ENCODE measurements around the gene FOXK1. TPM values are rescaled to one million over a fixed set of nuclear protein-coding genes. Genes with fewer than 3 reads are reported as not detected.

Gene FOXK1
- total and polyA plus RNA-seq, 2 of the 13 experiments (the other 11 are each of a cell fraction or from before 2014, with no cell fraction given): 4.6 to 8.8 TPM

- TF ChIP-seq AKAP8 (CRISPR knock-in tag; IDR thresholded peaks at IDR 0.05) (peak; percentile 77; the same call in 1 of the 2 replicates), ZNF703 (CRISPR knock-in tag; IDR thresholded peaks at IDR 0.05; ENCODE audit: borderline replicate concordance) (no peak), ZNF362 (CRISPR knock-in tag; IDR thresholded peaks at IDR 0.05; ENCODE audit: borderline replicate concordance) (no peak), ZNF414 (CRISPR knock-in tag; IDR thresholded peaks at IDR 0.05) (no peak), GATAD2A (CRISPR knock-in tag; IDR thresholded peaks at IDR 0.05) (peak; percentile 75), LCORL (IDR thresholded peaks at IDR 0.05) (no peak), LCORL (CRISPR knock-in tag; IDR thresholded peaks at IDR 0.05) (0 out of 2 replicates have a peak, but pooled peaks have one; percentile 25), ZMYM3 (CRISPR knock-in tag; IDR thresholded peaks at IDR 0.05) (no peak), ZNF337 (CRISPR knock-in tag; IDR thresholded peaks at IDR 0.05; ENCODE audit: borderline replicate concordance, low read depth) (no peak), AHDC1 (CRISPR knock-in tag; IDR thresholded peaks at IDR 0.05; ENCODE audit: borderline replicate concordance) (peak; percentile 58; the same call in 1 of the 2 replicates), HNRNPK (IDR thresholded peaks at IDR 0.05; ENCODE audit: low read depth, low read length, poor library complexity, severe bottlenecking) (no peak), ZNF558 (CRISPR knock-in tag; IDR thresholded peaks at IDR 0.05; ENCODE audit: borderline replicate concordance) (no peak), GRHL1 (CRISPR knock-in tag; conservative IDR thresholded peaks at IDR 0.05) (no peak), CREBL2 (CRISPR knock-in tag; IDR thresholded peaks at IDR 0.05; ENCODE audit: borderline replicate concordance) (no peak), ZNF354B (CRISPR knock-in tag; IDR thresholded peaks at IDR 0.05) (no peak), CREB1 (IDR thresholded peaks at IDR 0.05) (no peak), CREB1 (CRISPR knock-in tag; IDR thresholded peaks at IDR 0.05) (no peak), SCMH1 (CRISPR knock-in tag; IDR thresholded peaks at IDR 0.05; ENCODE audit: borderline replicate concordance) (no peak), ZNF850 (CRISPR knock-in tag; conservative IDR thresholded peaks at IDR 0.05) (no peak), FLYWCH1 (CRISPR knock-in tag; IDR thresholded peaks at IDR 0.05) (no peak)
These were observed 57.5 kb downstream of the FOXK1 start (continued) for GRCh38 chr7:4739528-4739992.

Measured in HepG2 (cell line).